Endothelial cell of umbilical vein (primary cell): ENCODE results near the gene VPS35L. TPM values are rescaled to one million over a fixed set of nuclear protein-coding genes. Genes with fewer than 3 reads are reported as not detected.

Experiments used
- BruUV-seq: library from RNA; stranded (reverse); fragments of 400-500 nt; replicated peaks from 2 replicates; lab custom pipeline; 2021; lab: Mats Ljungman, UMichigan
- CTCF ChIA-PET: fragments of 300-600, 350-600 bp; sonication (Branson Sonifier 250); formaldehyde crosslinking; loops from one replicate; lab custom pipeline; 2021; ENCODE audit warnings: antibody characterized with exemption, inconsistent platforms; lab: Charles Lee
- POLR2A ChIA-PET: fragments of 300-600, 350-600 bp; sonication (Branson Sonifier 250); formaldehyde crosslinking; loops from one replicate; lab custom pipeline; 2021; ENCODE audit warnings: antibody characterized with exemption, inconsistent platforms; lab: Charles Lee
- DNase-seq: peaks from one replicate; pipeline ENCODE4 v3.0.0-alpha.2; 2011; ENCODE audit warnings: low read depth, low spot score
- FAIRE-seq: peaks from 2 replicates; lab custom pipeline; 2011; peaks lifted over from hg19 to GRCh38; lab: Jason Lieb, UNC
- H2AFZ ChIP-seq: 2 replicates; pipeline ENCODE4 v1.6.0; 2012; ENCODE audit warnings: low read depth, low read length, control low read depth, inconsistent platforms
- H3K27ac ChIP-seq: 2 replicates; pipeline ENCODE4 v1.5.1; 2011; ENCODE audit warnings: low read depth, mild to moderate bottlenecking, control low read depth, low read length, moderate library complexity; ENCODE audit not compliant: insufficient read depth
- H3K27me3 ChIP-seq, 2 experiments: 2 replicates each; pipeline versions ENCODE4 v1.6.0 to v1.6.1; 2011; ENCODE audit warnings: low read length in 2 of 2, mixed read lengths in 1 of 2; ENCODE audit not compliant: control insufficient read depth in 2 of 2, insufficient read depth in 2 of 2
- H3K36me3 ChIP-seq, 2 experiments: 2 replicates in 1 of 2; 3 replicates in 1 of 2; pipeline ENCODE4 v1.5.1; 2011; ENCODE audit warnings: low read length in 2 of 2, mild to moderate bottlenecking in 1 of 2, moderate library complexity in 1 of 2; ENCODE audit not compliant: control insufficient read depth in 2 of 2, insufficient read depth in 2 of 2; ENCODE audit errors: extremely low read depth in 1 of 2
- H3K4me1 ChIP-seq: 3 replicates; pipeline ENCODE4 v1.5.1; 2011; ENCODE audit warnings: mild to moderate bottlenecking, low read length; ENCODE audit not compliant: control insufficient read depth, insufficient read depth; ENCODE audit errors: extremely low read depth
- H3K4me2 ChIP-seq: 2 replicates; pipeline ENCODE4 v1.6.1; 2011; ENCODE audit warnings: low read length, control low read depth, mixed read lengths; ENCODE audit not compliant: insufficient read depth
- H3K4me3 ChIP-seq, 3 experiments: fragments of 200-600 bp in 1 of 3; sonication (generic), shearing (Covaris generic) in 1 of 3; replicated peaks in 1 of 3; 2 replicates each; pipeline ENCODE4 v1.5.1; 2011 to 2016; ENCODE audit warnings: control low read depth in 3 of 3, low read length in 3 of 3, mild to moderate bottlenecking in 2 of 3, inconsistent platforms in 1 of 3, low read depth in 1 of 3, moderate library complexity in 1 of 3; ENCODE audit not compliant: insufficient read depth in 1 of 3
- H3K79me2 ChIP-seq: 2 replicates; pipeline ENCODE4 v1.6.0; 2012; ENCODE audit warnings: low read length, inconsistent platforms; ENCODE audit not compliant: control insufficient read depth, insufficient read depth
- H3K9ac ChIP-seq: replicated peaks from 2 replicates; pipeline ENCODE3; 2011; ENCODE audit warnings: low read length, control low read depth; ENCODE audit not compliant: insufficient read depth; ENCODE audit errors: extremely low read depth
- H3K9me1 ChIP-seq: replicated peaks from 3 replicates; pipeline ENCODE4 v1.6.0; 2011; ENCODE audit warnings: mild to moderate bottlenecking, low read length; ENCODE audit not compliant: control insufficient read depth, insufficient read depth; ENCODE audit errors: extremely low read depth
- H3K9me3 ChIP-seq: replicated peaks from 2 replicates; pipeline ENCODE4 v1.5.1; 2012; ENCODE audit warnings: low read length, inconsistent platforms; ENCODE audit not compliant: control insufficient read depth, insufficient read depth
- H4K20me1 ChIP-seq: replicated peaks from 2 replicates; pipeline ENCODE3; 2011; ENCODE audit warnings: mild to moderate bottlenecking, low read length; ENCODE audit not compliant: control insufficient read depth, insufficient read depth; ENCODE audit errors: extremely low read depth
- CTCF ChIP-seq, 2 donors: IDR thresholded peaks; 1 replicate in 1 of 2; 2 replicates in 1 of 2; pipeline ENCODE4 v1.5.1; 2011; ENCODE audit warnings: low read length in 2 of 2, mild to moderate bottlenecking in 2 of 2, moderate library complexity in 2 of 2, control low read depth in 1 of 2, inconsistent platforms in 1 of 2, low read depth in 1 of 2; ENCODE audit not compliant: insufficient read depth in 1 of 2; ENCODE audit errors: extremely low read depth in 1 of 2
- GATA2 ChIP-seq: IDR thresholded peaks from 2 replicates; pipeline ENCODE4 v1.7.0; 2011; ENCODE audit warnings: low read depth, mild to moderate bottlenecking, moderate library complexity, mixed read lengths, low read length; ENCODE audit not compliant: insufficient read length, insufficient read depth
- MYC ChIP-seq: IDR thresholded peaks from one replicate; pipeline ENCODE4 v1.6.1; 2011; ENCODE audit warnings: mild to moderate bottlenecking, low read depth, low read length
- POLR2A ChIP-seq: IDR thresholded peaks from 2 replicates; pipeline ENCODE4 v1.6.1; 2012; ENCODE audit warnings: low read depth, mild to moderate bottlenecking, control low read depth, low read length
- POLR2AphosphoS5 ChIP-seq: IDR thresholded peaks from 2 replicates; pipeline ENCODE4 v1.6.1; 2012; ENCODE audit warnings: low read depth, mild to moderate bottlenecking, control low read depth, low read length, moderate library complexity; ENCODE audit not compliant: insufficient read depth
- dilution Hi-C: fragments of 300-500 bp; cut with MboI; formaldehyde crosslinking; loops from one replicate; pipeline ENCODE4 v1.15.0; 2019; ENCODE audit warnings: low sequenced_read_pairs; ENCODE audit not compliant: extremely low pct_ligation_motif_present
- intact Hi-C: fragments of 100-400 bp; cut with micrococcal nuclease; formaldehyde crosslinking; loops from one replicate; pipeline ENCODE4 v1.10.0; 2022
- polyA plus RNA-seq, 4 experiments: library from polyadenylated mRNA; depleted of rRNA in 3 of 4; stranded (reverse) in 3 of 4; unstranded in 1 of 4; fragments of >200 nt; gene quantifications; 2 replicates each; pipeline versions ENCODE4 v1.2.1 to v1.2.3, GENCODE V29; 2011 to 2012; ENCODE audit warnings: missing spikeins in 1 of 4
- total RNA-seq: library from RNA; stranded (reverse); gene quantifications from 2 replicates; pipeline ENCODE4 v1.2.3, GENCODE V29; 2021
- TF ChIP-seq, protein P1 (sequence below): IDR thresholded peaks from 2 replicates; pipeline ENCODE4 v1.6.1; 2011; ENCODE audit not compliant: insufficient read depth, insufficient read length

VPS35L gene
- total and polyA plus RNA-seq, 2 donors (not counting 3 experiments of a cell fraction or from before 2014, with no cell fraction given): 49.1 to 91.1 TPM

GRCh38 chr16:19517424-19518089 is 37.9 kb upstream of the VPS35L start:
- Histone ChIP-seq H2AFZ (no peak overlapping the region), H3K4me1 (peaks cover 13% of the 10 kb centered on the region), H3K4me3 (no peak overlapping the region), H4K20me1 (no peaks in the 10 kb centered on the region), H3K36me3 (peaks cover 0 to 5% of the 10 kb centered on the region in 2 experiments), H3K27ac (no peak overlapping the region), H3K27me3 (no peaks in the 10 kb centered on the region), H3K4me2 (no peak overlapping the region), H3K9me3 (no peaks in the 10 kb centered on the region), H3K9me1 (no peaks in the 10 kb centered on the region), H3K79me2 (peaks cover 18% of the 10 kb centered on the region), H3K9ac (no peak overlapping the region)
- FAIRE-seq (no peak), DNase-seq (peak; percentile 14)
- dilution Hi-C loops (no loop called here), intact Hi-C loops (no loop called here)
- TF ChIP-seq MYC (no peak), GATA2 (no peak), POLR2AphosphoS5 (no peak)
- TF ChIP-seq, protein P1, sequence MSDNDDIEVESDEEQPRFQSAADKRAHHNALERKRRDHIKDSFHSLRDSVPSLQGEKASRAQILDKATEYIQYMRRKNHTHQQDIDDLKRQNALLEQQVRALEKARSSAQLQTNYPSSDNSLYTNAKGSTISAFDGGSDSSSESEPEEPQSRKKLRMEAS: no peak
- ChIA-PET CTCF (interaction anchor here (1.3 to 5.1 kb wide), 4 partner anchors 9 to 14 kb away, joined by 3 to 28 read pairs (median 4); no protein-coding TSS in a partner anchor), POLR2A (no interaction called here)
- BruUV-seq: no TSS peak

DNA sequence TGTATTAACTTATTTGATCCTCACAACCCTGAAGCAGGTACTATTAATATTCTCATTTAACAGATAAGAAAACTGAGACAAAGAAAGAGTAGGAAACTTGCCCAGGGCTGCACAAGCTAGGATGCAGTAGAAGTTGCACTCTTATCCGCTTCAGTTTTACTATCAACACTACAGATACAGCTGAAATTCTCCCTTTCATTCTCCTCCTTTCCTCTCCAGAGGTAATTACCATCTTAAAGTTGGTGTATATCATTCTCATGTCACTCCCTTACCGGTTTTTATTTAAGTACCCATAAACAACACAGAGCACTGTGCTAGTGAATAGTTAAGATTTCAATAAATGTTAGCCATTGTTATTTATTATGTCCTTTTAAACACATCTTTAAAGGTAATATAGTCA is 37.1 kb upstream of the VPS35L start:
- Histone ChIP-seq H3K36me3 (peaks cover 0 to 5% of the 10 kb centered on the region in 2 experiments), H4K20me1 (no peaks in the 10 kb centered on the region), H3K9me1 (no peaks in the 10 kb centered on the region), H3K27ac (no peak overlapping the region), H3K4me1 (peaks cover 13% of the 10 kb centered on the region), H3K9me3 (no peaks in the 10 kb centered on the region), H2AFZ (no peak overlapping the region), H3K4me3 (no peak overlapping the region), H3K27me3 (no peaks in the 10 kb centered on the region), H3K4me2 (no peak overlapping the region), H3K9ac (no peak overlapping the region), H3K79me2 (peaks cover 18% of the 10 kb centered on the region)
- BruUV-seq: no TSS peak
- FAIRE-seq (no peak), DNase-seq (no peak)
- ChIA-PET CTCF (interaction anchor here (5.1 kb wide), 1 partner anchor 15 kb away, joined by 28 read pairs; no protein-coding TSS in a partner anchor), POLR2A (no interaction called here)
- no peak for TF ChIP-seq POLR2AphosphoS5
- TF ChIP-seq CTCF (IDR thresholded peaks at IDR 0.05; ENCODE audit: extremely low read depth in 1 of 2, insufficient read depth in 1 of 2, low read depth in 1 of 2, low read length in 2 of 2): no peak
- TF ChIP-seq POLR2A: no peak
- dilution Hi-C loops: no loop called here
- intact Hi-C loops: no loop called here
